ENCODE measurements around the gene VTI1A.

DNA sequence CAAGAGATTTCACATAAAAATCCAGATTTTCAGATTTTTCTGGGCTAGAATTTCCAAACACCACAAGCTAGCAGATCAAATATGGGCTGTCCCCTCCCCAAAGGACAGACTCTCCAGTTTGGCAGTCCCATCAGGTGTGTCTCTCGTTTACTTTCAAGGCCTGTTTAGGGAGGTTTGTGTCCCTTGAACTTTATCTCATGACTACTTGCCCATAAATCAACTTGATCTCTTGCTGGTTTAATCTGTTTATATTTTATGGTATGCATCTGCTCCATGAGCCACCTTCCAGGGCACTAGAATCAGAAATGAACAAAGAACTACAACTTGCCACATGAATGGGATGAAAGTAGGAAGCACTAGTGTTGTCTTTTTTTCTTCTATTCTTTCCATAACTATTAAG lies 5.5 kb upstream of the VTI1A start:
- TF ChIP-seq, protein P1, sequence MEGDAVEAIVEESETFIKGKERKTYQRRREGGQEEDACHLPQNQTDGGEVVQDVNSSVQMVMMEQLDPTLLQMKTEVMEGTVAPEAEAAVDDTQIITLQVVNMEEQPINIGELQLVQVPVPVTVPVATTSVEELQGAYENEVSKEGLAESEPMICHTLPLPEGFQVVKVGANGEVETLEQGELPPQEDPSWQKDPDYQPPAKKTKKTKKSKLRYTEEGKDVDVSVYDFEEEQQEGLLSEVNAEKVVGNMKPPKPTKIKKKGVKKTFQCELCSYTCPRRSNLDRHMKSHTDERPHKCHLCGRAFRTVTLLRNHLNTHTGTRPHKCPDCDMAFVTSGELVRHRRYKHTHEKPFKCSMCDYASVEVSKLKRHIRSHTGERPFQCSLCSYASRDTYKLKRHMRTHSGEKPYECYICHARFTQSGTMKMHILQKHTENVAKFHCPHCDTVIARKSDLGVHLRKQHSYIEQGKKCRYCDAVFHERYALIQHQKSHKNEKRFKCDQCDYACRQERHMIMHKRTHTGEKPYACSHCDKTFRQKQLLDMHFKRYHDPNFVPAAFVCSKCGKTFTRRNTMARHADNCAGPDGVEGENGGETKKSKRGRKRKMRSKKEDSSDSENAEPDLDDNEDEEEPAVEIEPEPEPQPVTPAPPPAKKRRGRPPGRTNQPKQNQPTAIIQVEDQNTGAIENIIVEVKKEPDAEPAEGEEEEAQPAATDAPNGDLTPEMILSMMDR (IDR thresholded peaks at IDR 0.05; ENCODE audit: poor library complexity, severe bottlenecking): no peak
- TF ChIP-seq MXI1 (conservative IDR thresholded peaks at IDR 0.05; ENCODE audit: poor library complexity, severe bottlenecking): no peak
- TF ChIP-seq RAD21 (conservative IDR thresholded peaks at IDR 0.05): no peak
- no peak for TF ChIP-seq EP300 (conservative IDR thresholded peaks at IDR 0.05; ENCODE audit: poor library complexity, severe bottlenecking)
- TF ChIP-seq POLR2AphosphoS5 (IDR thresholded peaks at IDR 0.05): no peak
- TF ChIP-seq EZH2 (IDR thresholded peaks at IDR 0.05; ENCODE audit: borderline replicate concordance, insufficient read depth, low read length, poor library complexity, severe bottlenecking): no peak
- no peak for TF ChIP-seq TAF1 (IDR thresholded peaks at IDR 0.05; ENCODE audit: low read depth)
- TF ChIP-seq SMC3 (conservative IDR thresholded peaks at IDR 0.05; ENCODE audit: poor library complexity): no peak
- TF ChIP-seq, protein P2, sequence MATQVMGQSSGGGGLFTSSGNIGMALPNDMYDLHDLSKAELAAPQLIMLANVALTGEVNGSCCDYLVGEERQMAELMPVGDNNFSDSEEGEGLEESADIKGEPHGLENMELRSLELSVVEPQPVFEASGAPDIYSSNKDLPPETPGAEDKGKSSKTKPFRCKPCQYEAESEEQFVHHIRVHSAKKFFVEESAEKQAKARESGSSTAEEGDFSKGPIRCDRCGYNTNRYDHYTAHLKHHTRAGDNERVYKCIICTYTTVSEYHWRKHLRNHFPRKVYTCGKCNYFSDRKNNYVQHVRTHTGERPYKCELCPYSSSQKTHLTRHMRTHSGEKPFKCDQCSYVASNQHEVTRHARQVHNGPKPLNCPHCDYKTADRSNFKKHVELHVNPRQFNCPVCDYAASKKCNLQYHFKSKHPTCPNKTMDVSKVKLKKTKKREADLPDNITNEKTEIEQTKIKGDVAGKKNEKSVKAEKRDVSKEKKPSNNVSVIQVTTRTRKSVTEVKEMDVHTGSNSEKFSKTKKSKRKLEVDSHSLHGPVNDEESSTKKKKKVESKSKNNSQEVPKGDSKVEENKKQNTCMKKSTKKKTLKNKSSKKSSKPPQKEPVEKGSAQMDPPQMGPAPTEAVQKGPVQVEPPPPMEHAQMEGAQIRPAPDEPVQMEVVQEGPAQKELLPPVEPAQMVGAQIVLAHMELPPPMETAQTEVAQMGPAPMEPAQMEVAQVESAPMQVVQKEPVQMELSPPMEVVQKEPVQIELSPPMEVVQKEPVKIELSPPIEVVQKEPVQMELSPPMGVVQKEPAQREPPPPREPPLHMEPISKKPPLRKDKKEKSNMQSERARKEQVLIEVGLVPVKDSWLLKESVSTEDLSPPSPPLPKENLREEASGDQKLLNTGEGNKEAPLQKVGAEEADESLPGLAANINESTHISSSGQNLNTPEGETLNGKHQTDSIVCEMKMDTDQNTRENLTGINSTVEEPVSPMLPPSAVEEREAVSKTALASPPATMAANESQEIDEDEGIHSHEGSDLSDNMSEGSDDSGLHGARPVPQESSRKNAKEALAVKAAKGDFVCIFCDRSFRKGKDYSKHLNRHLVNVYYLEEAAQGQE (IDR thresholded peaks at IDR 0.05; ENCODE audit: borderline replicate concordance): no peak
